Panc1 (cell line): ENCODE results near the gene MAEA. TPM values are rescaled to one million over a fixed set of nuclear protein-coding genes. Genes with fewer than 3 reads are reported as not detected.
A peak's percentile ranks its signal among the peaks of the same experiment; 100 is the strongest.

Source experiments
- ATAC-seq: fragments of 200-7000 bp; cut with Tn5 transposase; 2 replicates; pipeline ENCODE4 v1.9.1; 2020; ENCODE audit warnings: mild to moderate bottlenecking, moderate library complexity
- BruUV-seq: library from RNA; stranded (reverse); fragments of 400-500 nt; replicated peaks from 2 replicates; lab custom pipeline; 2021; lab: Mats Ljungman, UMichigan
- CTCF ChIA-PET: fragments of 300-600 bp; sonication (Branson Sonifier 250); formaldehyde crosslinking; loops from one replicate; lab custom pipeline; 2022; ENCODE audit warnings: antibody characterized with exemption; lab: Charles Lee
- POLR2A ChIA-PET: fragments of 300-600 bp; sonication (Branson Sonifier 250); formaldehyde crosslinking; loops from one replicate; lab custom pipeline; 2022; ENCODE audit warnings: antibody characterized with exemption; lab: Charles Lee
- DNase-seq: peaks from one replicate; pipeline ENCODE4 v3.0.0-alpha.2; 2010; ENCODE audit warnings: low read depth, low spot score
- H3K27ac ChIP-seq: 2 replicates; pipeline ENCODE4 v1.5.1; 2011; ENCODE audit warnings: mild to moderate bottlenecking, low read length, inconsistent platforms
- H3K27me3 ChIP-seq: fragments of 200-500 bp; sonication (Bioruptor generic); 2 replicates; pipeline ENCODE4 v1.6.0; 2014; ENCODE audit warnings: low read length, inconsistent platforms; ENCODE audit not compliant: control insufficient read depth, insufficient read depth
- H3K36me3 ChIP-seq: fragments of 200-500 bp; sonication (Bioruptor generic); 2 replicates; pipeline ENCODE4 v1.5.1; 2014; ENCODE audit warnings: inconsistent platforms, mild to moderate bottlenecking, low read length, moderate library complexity; ENCODE audit not compliant: control insufficient read depth, insufficient read depth
- H3K4me1 ChIP-seq: 2 replicates; pipeline ENCODE4 v1.5.1; 2011; ENCODE audit warnings: inconsistent platforms, mild to moderate bottlenecking, low read length, moderate library complexity; ENCODE audit not compliant: control insufficient read depth, insufficient read depth
- H3K4me3 ChIP-seq, 2 experiments: 2 replicates each; pipeline ENCODE4 v1.5.1; 2011 to 2012; ENCODE audit warnings: low read depth in 2 of 2, low read length in 2 of 2, mild to moderate bottlenecking in 2 of 2, inconsistent platforms in 1 of 2, moderate library complexity in 1 of 2
- H3K9me3 ChIP-seq: fragments of 200-500 bp; sonication (Bioruptor generic); 2 replicates; pipeline ENCODE4 v1.5.1; 2014; ENCODE audit warnings: low read depth, mild to moderate bottlenecking, inconsistent platforms, low read length, moderate library complexity; ENCODE audit not compliant: control insufficient read depth, insufficient read depth
- CTCF ChIP-seq: fragments of 450-650 bp; IDR thresholded peaks from 2 replicates; pipeline ENCODE4 v1.5.1; 2017; ENCODE audit warnings: mild to moderate bottlenecking
- POLR2AphosphoS5 ChIP-seq: IDR thresholded peaks from 2 replicates; pipeline ENCODE4 v1.6.1; 2012; ENCODE audit warnings: mild to moderate bottlenecking, low read depth, low read length, moderate library complexity
- REST ChIP-seq, 2 experiments: IDR thresholded peaks; 2 replicates each; pipeline ENCODE4 v1.6.1; 2011 to 2012; ENCODE audit warnings: low read depth in 2 of 2, control low read depth in 1 of 2, low read length in 1 of 2, mild to moderate bottlenecking in 1 of 2, moderate library complexity in 1 of 2; ENCODE audit not compliant: insufficient read depth in 1 of 2
- SIN3A ChIP-seq: IDR thresholded peaks from 2 replicates; pipeline ENCODE4 v1.6.1; 2012; ENCODE audit warnings: low read depth, mild to moderate bottlenecking, low read length, moderate library complexity, borderline replicate concordance; ENCODE audit not compliant: insufficient read depth
- TCF7L2 ChIP-seq: IDR thresholded peaks from 2 replicates; pipeline ENCODE4 v1.6.1; 2011; ENCODE audit warnings: mild to moderate bottlenecking, low read depth, low read length, inconsistent platforms
- in situ Hi-C: cut with HindIII; loops from 2 replicates; pipeline ENCODE4 v1.10.0; 2016; ENCODE audit warnings: low sequenced_read_pairs, low pct_unique_long_range_greater_than_20kb
- intact Hi-C: fragments of 100-400 bp; cut with micrococcal nuclease; formaldehyde crosslinking; loops from one replicate; pipeline ENCODE4 v1.10.0; 2022; ENCODE audit not compliant: unreplicated experiment
- total RNA-seq: library from RNA; stranded (reverse); gene quantifications from one replicate; pipeline ENCODE4 v1.2.1, GENCODE V29; 2021; ENCODE audit not compliant: unreplicated experiment

The MAEA gene
- total RNA-seq, 1 experiment from 2014 or later = 62.3 TPM

- ChIA-PET POLR2A (no interaction called here), CTCF (no interaction called here)
- DNase-seq (no peak), ATAC-seq (no peak)
- Histone ChIP-seq H3K36me3 (no peaks in the 10 kb centered on the region), H3K4me1 (no peaks in the 10 kb centered on the region), H3K9me3 (no peaks in the 10 kb centered on the region), H3K27me3 (no peaks in the 10 kb centered on the region), H3K27ac (no peak overlapping the region), H3K4me3 (no peak overlapping the region)
- intact Hi-C loops (no loop called here), in situ Hi-C loops (no loop called here)
- BruUV-seq = no TSS peak
- TF ChIP-seq REST (IDR thresholded peaks at IDR 0.05; ENCODE audit: insufficient read depth in 1 of 2, low read depth in 2 of 2, low read length in 1 of 2) (no peak), SIN3A (no peak), CTCF (no peak), TCF7L2 (no peak), POLR2AphosphoS5 (no peak)
These were observed 12.7 kb upstream of the MAEA start for GRCh38 chr4:1276984-1277383.

GRCh38 chr4:1277667-1278665 is 11.7 kb upstream of the MAEA start:
- no peak for TF ChIP-seq POLR2AphosphoS5

GRCh38 chr4:1279253-1279652 is 10.4 kb upstream of the MAEA start:
- ChIA-PET POLR2A (no interaction called here), CTCF (no interaction called here)
- H3K27me3 ChIP-seq = no peaks in the 10 kb centered on the region
- no peaks in the 10 kb centered on the region for H3K9me3 ChIP-seq
- TF ChIP-seq CTCF = no peak
- no peak for TF ChIP-seq POLR2AphosphoS5
- no peak for TF ChIP-seq REST (IDR thresholded peaks at IDR 0.05; ENCODE audit: insufficient read depth in 1 of 2, low read depth in 2 of 2, low read length in 1 of 2)
- no peak for TF ChIP-seq SIN3A
- TF ChIP-seq TCF7L2 = no peak
- in situ Hi-C loops (no loop called here), intact Hi-C loops (no loop called here)
- no peaks in the 10 kb centered on the region for H3K4me1 ChIP-seq
- no peaks in the 10 kb centered on the region for H3K36me3 ChIP-seq
- no peak overlapping the region for H3K4me3 ChIP-seq
- no peak for DNase-seq
- BruUV-seq = no TSS peak
- ATAC-seq = no peak
- no peak overlapping the region for H3K27ac ChIP-seq

More at GRCh38 chr4:1277667-1278665, 11.7 kb upstream of the MAEA start:
- Histone ChIP-seq H3K36me3 (no peaks in the 10 kb centered on the region), H3K27me3 (no peaks in the 10 kb centered on the region), H3K27ac (no peak overlapping the region), H3K9me3 (no peaks in the 10 kb centered on the region), H3K4me3 (no peak overlapping the region), H3K4me1 (no peaks in the 10 kb centered on the region)
- ATAC-seq = no peak
- in situ Hi-C loops = no loop called here
- ChIA-PET CTCF (interaction anchor here (0.7 kb wide), 1 partner anchor 10 kb away, joined by 4 read pairs; no protein-coding TSS in a partner anchor), POLR2A (no interaction called here)
- intact Hi-C loops = no loop called here
- BruUV-seq = no TSS peak
- peak; percentile 27 for DNase-seq
